Left lung (tissue), 10 donors: ENCODE results near the gene ADSS1. TPM values are rescaled to one million over a fixed set of nuclear protein-coding genes. Genes with fewer than 3 reads are reported as not detected.

ENCODE experiments used
- ATAC-seq: fragments of 200-7000 bp; cut with Tn5 transposase; one replicate; pipeline ENCODE4 v1.9.1; 2020; ENCODE audit warnings: moderate library complexity
- DNase-seq, 4 donors: peaks; one replicate each; pipeline ENCODE4 v3.0.0-alpha.2; 2013 to 2020
- H3K27ac ChIP-seq, 2 donors: fragments of 200-600 bp; sonication (generic) in 1 of 2; one replicate each; pipeline versions ENCODE4 v1.5.0 to v1.8.0; 2020 to 2021
- H3K27me3 ChIP-seq, 2 donors: fragments of 200-600 bp; sonication (generic) in 1 of 2; one replicate each; pipeline versions ENCODE4 v1.5.0 to v1.8.0; 2020 to 2021
- H3K36me3 ChIP-seq, 2 donors: fragments of 200-600 bp; sonication (generic) in 1 of 2; one replicate each; pipeline versions ENCODE4 v1.5.0 to v1.8.0; 2020 to 2021
- H3K4me1 ChIP-seq, 2 donors: fragments of 200-600 bp; one replicate each; pipeline ENCODE4 v1.8.0; 2021
- H3K4me3 ChIP-seq, 2 donors: fragments of 200-600 bp; sonication (generic) in 1 of 2; one replicate each; pipeline versions ENCODE4 v1.5.0 to v1.8.0; 2020 to 2021; ENCODE audit warnings: mild to moderate bottlenecking in 1 of 2
- H3K9me3 ChIP-seq, 2 donors: fragments of 200-600 bp; sonication (generic) in 1 of 2; one replicate each; pipeline versions ENCODE4 v1.5.0 to v1.8.0; 2020 to 2021
- intact Hi-C, 2 donors: fragments of 100-400 bp; cut with DNase I; formaldehyde crosslinking; loops; one replicate each; pipeline versions ENCODE4 v1.11.2 to v1.14.2; 2022
- polyA plus RNA-seq, 6 donors: library from polyadenylated mRNA; unstranded; fragments of 120-200 nt; gene quantifications; one replicate each; pipeline ENCODE4 v1.2.1, GENCODE V29; 2013; ENCODE audit not compliant: insufficient read length in 6 of 6
- total RNA-seq, 2 donors: library from RNA; stranded (reverse); fragmentation: NEBNext Ultra II Directional; extraction: Animal tissue kit (Norgen Biotek cat#: 25700); gene quantifications; one replicate each; pipeline ENCODE4 v1.2.1, GENCODE V29; 2021
- TF ChIP-seq, protein P1 (sequence below), 2 donors: fragments of 200-600 bp; sonication (generic) in 1 of 2; IDR thresholded peaks; one replicate each; pipeline versions ENCODE4 v1.5.0 to v1.8.0; 2021; ENCODE audit warnings: antibody characterized with exemption in 2 of 2
- donor health status: DM: no; HTN: yes; CAD: no.
- donor health status: DM: no; HTN: no; CAD: no.

The ADSS1 gene
- total and polyA plus RNA-seq, 8 donors, result 5.2 to 16.6 (median 11.2) TPM

DNA sequence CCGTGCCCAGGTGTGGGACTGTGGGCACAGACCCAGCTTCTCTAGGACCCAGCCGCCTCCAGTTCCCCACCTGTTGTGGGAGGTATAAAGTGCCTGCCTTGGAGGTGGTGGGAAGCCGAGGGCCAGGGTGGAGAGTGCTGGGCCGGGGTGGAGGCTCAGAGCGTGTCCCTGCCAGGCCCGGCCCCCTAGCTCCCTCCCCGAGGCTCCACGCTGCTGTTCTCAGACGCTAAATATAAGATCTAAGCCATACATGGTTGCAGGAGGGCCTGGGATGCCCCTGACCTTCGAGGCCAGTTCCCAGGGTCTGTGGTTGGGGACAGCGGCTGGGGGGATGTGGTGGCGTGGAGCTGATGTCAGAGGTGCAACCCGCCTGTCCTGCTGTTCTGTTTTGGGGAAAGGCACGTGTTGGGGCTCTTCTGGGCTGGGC is 23.8 kb upstream of the ADSS1 start:
- Histone ChIP-seq H3K27ac (no peak overlapping the region), H3K9me3 (no peaks in the 10 kb centered on the region), H3K4me1 (peaks cover 27 to 41% of the 10 kb centered on the region in 2 donors), H3K36me3 (peaks cover 0 to 65% of the 10 kb centered on the region in 2 donors), H3K4me3 (no peak overlapping the region), H3K27me3 (no peaks in the 10 kb centered on the region)
- ATAC-seq (no peak), DNase-seq (no peak)
- intact Hi-C loops, result loop anchor here in 1 of 2 donors (10.0 kb wide), 1 partner anchor 45 kb away; no protein-coding TSS in a partner anchor
- TF ChIP-seq, protein P1, sequence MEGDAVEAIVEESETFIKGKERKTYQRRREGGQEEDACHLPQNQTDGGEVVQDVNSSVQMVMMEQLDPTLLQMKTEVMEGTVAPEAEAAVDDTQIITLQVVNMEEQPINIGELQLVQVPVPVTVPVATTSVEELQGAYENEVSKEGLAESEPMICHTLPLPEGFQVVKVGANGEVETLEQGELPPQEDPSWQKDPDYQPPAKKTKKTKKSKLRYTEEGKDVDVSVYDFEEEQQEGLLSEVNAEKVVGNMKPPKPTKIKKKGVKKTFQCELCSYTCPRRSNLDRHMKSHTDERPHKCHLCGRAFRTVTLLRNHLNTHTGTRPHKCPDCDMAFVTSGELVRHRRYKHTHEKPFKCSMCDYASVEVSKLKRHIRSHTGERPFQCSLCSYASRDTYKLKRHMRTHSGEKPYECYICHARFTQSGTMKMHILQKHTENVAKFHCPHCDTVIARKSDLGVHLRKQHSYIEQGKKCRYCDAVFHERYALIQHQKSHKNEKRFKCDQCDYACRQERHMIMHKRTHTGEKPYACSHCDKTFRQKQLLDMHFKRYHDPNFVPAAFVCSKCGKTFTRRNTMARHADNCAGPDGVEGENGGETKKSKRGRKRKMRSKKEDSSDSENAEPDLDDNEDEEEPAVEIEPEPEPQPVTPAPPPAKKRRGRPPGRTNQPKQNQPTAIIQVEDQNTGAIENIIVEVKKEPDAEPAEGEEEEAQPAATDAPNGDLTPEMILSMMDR (IDR thresholded peaks at IDR 0.05), result no peak

DNA sequence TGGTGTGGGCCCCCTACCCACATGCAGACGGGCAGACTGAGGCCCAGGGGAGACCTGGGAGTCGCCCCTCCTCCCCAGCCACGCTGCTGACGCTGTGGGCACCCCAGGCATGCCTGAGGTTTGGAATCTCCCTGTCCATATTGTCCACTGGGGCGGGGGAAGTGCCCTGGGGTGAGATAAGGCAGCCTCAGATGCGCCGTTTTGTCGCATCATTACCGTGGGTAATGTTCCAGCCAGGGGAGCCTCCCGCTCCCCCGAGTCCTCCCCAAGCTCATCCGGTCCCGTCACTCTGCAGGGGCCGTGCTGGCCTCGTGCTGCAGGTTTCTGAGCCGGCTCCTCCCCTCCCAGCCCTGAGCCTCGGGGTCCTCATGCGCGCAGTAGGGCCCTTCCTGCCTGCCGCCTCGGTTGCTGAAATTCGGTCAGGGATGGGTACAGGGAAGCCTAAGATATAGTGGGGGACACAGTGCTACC is 23.2 kb upstream of the ADSS1 start:
- Histone ChIP-seq H3K4me3 (no peak overlapping the region), H3K4me1 (peaks cover 24 to 36% of the 10 kb centered on the region in 2 donors), H3K9me3 (no peaks in the 10 kb centered on the region), H3K36me3 (peaks cover 0 to 65% of the 10 kb centered on the region in 2 donors), H3K27me3 (no peaks in the 10 kb centered on the region), H3K27ac (no peak overlapping the region)
- no peak for ATAC-seq
- intact Hi-C loops, result loop anchor here in 1 of 2 donors (10.0 kb wide), 1 partner anchor 46 kb away; no protein-coding TSS in a partner anchor
- DNase-seq, result no peak
- TF ChIP-seq, protein P1 (IDR thresholded peaks at IDR 0.05), result no peak

DNA sequence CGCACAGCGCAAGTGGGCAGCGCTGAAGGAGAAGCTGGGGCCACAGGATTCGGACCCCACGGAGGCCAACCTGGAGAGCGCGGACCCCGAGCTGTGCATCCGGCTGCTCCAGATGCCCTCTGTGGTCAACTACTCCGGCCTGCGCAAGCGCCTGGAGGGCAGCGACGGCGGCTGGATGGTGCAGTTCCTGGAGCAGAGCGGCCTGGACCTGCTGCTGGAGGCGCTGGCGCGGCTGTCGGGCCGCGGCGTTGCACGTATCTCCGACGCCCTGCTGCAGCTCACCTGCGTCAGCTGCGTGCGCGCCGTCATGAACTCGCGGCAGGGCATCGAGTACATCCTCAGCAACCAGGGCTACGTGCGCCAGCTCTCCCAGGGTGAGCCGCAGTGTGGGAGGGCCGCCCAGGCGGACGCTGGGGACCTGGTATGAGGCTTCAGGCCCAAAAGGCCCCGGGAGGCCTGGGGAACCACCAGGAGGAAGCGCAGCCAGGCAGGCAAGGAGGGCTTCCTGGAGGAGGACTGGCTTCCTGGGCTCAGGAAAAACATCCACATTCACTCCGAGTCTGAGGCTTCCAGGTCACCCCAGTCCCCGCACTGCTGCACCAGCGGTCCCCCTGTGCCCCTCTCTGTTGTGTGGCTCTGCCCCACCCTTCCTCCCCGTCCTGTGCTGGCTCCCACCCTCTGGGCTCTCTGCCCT is 22.5 kb upstream of the ADSS1 start:
- H3K27ac ChIP-seq, result no peak overlapping the region
- H3K36me3 ChIP-seq, result peaks cover 0 to 65% of the 10 kb centered on the region in 2 donors

DNA sequence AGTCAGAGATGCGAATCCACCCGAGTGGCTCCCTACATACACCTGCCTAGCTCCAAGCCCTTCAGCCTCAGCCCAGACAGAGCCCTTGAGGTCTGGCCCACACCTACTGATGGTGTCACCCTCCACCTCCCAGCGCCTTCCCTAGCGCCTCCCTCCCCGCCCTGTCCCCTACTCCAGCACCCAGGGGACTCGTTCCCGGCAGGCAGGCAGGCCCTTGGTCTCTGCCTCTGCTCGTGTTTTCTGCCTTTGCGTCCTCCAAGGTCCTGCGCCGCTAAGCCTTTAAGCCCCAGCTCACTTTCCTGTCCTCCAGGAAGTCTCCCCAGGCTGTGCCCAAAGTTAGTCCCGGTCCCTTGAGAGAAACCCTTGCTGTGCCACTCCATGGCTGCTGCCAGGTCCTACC is 21.9 kb upstream of the ADSS1 start:
- intact Hi-C loops, result loop anchor here in 1 of 2 donors (10.0 kb wide), 1 partner anchor 47 kb away; no protein-coding TSS in a partner anchor
- no peak overlapping the region for H3K27ac ChIP-seq
- H3K36me3 ChIP-seq, result peaks cover 0 to 63% of the 10 kb centered on the region in 2 donors
- no peak for ATAC-seq
- no peaks in the 10 kb centered on the region for H3K9me3 ChIP-seq
- H3K4me1 ChIP-seq, result peaks cover 21 to 23% of the 10 kb centered on the region in 2 donors
- H3K4me3 ChIP-seq, result no peak overlapping the region
- TF ChIP-seq, protein P1 (IDR thresholded peaks at IDR 0.05), result no peak
- DNase-seq, result no peak
- H3K27me3 ChIP-seq, result no peaks in the 10 kb centered on the region

More for the DNA sequence above, 22.5 kb upstream of the ADSS1 start:
- peaks cover 24 to 28% of the 10 kb centered on the region in 2 donors for H3K4me1 ChIP-seq
- DNase-seq (no peak), ATAC-seq (no peak)
- H3K27me3 ChIP-seq, result no peaks in the 10 kb centered on the region
- intact Hi-C loops, result loop anchor here in 1 of 2 donors (10.0 kb wide), 1 partner anchor 47 kb away; no protein-coding TSS in a partner anchor
- TF ChIP-seq, protein P1 (IDR thresholded peaks at IDR 0.05), result no peak
- H3K9me3 ChIP-seq, result no peaks in the 10 kb centered on the region
- no peak overlapping the region for H3K4me3 ChIP-seq

DNA sequence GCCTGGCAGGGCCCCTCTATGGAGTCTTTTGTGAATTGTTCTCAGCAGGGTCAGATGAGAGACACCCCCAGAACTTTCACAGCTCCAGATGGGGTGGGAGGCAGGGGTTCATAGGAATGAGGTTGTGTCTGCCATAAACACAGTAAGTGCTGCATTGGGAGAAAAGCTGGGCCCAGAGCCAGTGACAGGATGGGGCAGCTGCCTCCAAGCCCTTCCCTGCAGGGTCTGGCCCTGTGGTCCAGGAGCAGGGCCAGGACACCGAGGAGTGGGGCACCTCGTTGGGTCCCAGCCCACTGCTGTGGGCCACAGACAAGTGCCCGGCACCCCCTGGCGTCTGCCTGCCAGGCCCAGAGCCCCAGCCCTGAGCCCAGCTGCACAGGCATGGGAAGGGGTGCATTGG is 21.4 kb upstream of the ADSS1 start:
- intact Hi-C loops, result loop anchor here in 1 of 2 donors (10.0 kb wide), 1 partner anchor 48 kb away; no protein-coding TSS in a partner anchor
- Histone ChIP-seq H3K27me3 (no peaks in the 10 kb centered on the region), H3K27ac (no peak overlapping the region), H3K36me3 (peaks cover 0 to 60% of the 10 kb centered on the region in 2 donors), H3K4me1 (peaks cover 16 to 17% of the 10 kb centered on the region in 2 donors), H3K4me3 (no peak overlapping the region), H3K9me3 (no peaks in the 10 kb centered on the region)
- DNase-seq (no peak), ATAC-seq (no peak)
- TF ChIP-seq, protein P1 (IDR thresholded peaks at IDR 0.05), result no peak
